Dermis microvascular lymphatic vessel endothelial cell (primary cell): ENCODE data around the gene NAMPT. TPM values are rescaled to one million over a fixed set of nuclear protein-coding genes. Genes with fewer than 3 reads are reported as not detected.

Experiments used
- DNase-seq, 2 donors: peaks; one replicate each; pipeline versions ENCODE4 v3.0.0 to v3.0.0-alpha.2; 2010; ENCODE audit warnings: low read depth in 2 of 2
- total RNA-seq: library from RNA; depleted of rRNA; stranded (reverse); fragments of >200 nt; gene quantifications from 2 replicates; pipeline ENCODE4 v1.2.1, GENCODE V29; 2014

The NAMPT gene
- total RNA-seq, 1 donor from 2014 or later = 185 TPM

DNA sequence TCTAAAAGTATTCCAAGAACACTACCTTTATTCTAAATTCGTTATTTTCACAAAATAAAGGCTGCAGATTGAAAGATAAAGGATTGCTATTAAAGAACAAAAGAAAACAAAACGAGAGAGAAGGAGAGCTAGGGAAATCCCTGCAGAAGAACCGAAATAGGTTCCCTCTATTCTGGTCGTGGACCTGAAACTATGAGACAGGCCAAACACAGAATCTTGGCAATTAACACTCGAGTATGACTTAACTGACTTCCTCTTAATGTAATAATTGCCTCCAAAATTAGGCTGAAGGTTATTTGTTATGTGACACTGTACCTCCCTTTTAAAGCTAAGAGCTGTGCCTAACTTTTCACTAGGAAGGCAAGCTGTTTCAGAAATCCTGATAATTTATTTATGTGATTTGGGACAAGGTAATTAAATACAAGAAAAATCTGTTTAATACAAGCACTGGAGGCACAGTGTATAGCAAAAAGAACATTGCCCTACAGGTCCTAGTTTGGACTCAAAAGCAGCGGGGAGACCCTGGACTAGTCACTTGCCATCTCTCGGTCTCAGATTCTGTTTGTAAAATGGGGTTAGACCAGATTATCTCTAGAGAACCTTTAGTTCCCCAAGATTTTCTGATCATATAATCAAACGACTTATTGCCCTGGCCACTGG is 11.6 kb downstream of the NAMPT start:
- DNase-seq = no peak

GRCh38 chr7:106270122-106270977 is 14.4 kb downstream of the NAMPT start:
- DNase-seq = no peak

DNA sequence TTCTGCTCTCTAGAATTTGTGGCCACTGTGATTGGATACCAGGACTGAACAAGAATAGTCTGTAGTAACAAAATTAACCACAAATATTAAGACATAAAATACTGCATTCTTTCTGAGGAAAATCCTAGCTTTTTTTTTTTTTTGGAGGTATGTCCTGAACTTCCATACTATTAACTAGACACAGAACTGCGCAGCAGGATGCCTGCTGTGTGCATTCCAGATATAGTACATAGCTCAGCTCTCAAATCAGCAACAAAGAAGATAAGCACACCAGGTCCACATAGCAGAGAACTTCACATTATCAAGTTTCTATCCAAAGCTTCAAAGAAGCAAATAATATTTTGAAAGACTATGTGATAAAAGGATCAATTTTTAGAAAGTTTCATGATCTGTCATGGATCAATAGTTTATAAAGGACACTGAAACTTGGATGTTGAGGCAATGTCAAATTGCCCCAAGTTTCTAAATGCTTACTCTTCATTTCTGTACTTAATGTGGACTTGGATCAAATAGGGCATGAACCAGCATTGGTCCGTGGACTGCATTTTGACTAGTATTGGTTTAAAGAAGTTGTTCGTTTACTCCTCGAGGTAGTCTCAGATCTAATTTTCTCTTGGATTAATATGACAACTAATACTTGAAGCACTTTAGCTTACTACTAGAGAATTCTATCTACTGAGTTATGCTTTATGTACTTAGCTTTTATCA is 15.4 kb downstream of the NAMPT start:
- no peak for DNase-seq

DNA sequence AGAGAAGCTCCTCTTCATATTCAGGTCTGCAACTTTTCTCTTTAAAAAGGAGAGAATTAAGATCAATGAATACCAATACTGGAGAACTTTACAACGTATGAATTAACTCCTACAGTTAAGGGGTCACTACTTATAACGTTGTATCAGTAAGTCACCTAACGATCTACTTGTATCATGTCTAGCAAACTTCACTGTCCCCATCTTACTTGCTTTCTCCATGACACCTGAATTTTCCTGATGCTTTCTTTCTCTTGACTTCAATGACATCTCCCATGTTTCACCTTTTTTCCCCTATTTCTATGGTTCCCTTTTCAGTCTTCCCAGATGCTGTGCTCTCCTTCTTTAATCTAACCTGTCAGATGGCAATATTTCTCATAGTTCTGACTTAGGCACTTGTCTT is 19.6 kb downstream of the NAMPT start:
- DNase-seq = no peak

GRCh38 chr7:106262221-106262881 is 22.4 kb downstream of the NAMPT start:
- DNase-seq = no peak

- no peak for DNase-seq
Observed at GRCh38 chr7:106260136-106260561, 24.6 kb downstream of the NAMPT start.

GRCh38 chr7:106258789-106259188 is 26.0 kb downstream of the NAMPT start:
- DNase-seq = no peak

- DNase-seq = no peak
Observed at GRCh38 chr7:106257752-106258151, 27.0 kb downstream of the NAMPT start.

DNA sequence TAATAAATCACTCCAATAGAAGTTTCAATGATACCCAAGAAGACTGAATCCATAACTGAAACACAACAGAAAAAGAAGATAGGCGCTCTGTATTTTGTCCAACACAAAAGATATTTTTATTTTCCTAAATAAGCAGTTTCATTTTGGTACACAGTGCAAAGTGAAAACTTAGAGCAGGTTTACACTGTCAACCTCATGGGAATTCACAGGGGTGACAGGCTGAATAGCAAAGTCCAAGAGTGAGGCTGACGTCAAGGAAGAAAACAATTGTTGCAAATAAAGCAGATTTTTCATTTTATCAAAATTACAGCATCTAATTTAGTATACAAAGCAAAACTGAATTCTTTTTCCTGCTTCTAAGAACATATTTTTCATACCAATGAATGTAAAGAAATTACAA is 28.6 kb downstream of the NAMPT start:
- no peak for DNase-seq

DNA sequence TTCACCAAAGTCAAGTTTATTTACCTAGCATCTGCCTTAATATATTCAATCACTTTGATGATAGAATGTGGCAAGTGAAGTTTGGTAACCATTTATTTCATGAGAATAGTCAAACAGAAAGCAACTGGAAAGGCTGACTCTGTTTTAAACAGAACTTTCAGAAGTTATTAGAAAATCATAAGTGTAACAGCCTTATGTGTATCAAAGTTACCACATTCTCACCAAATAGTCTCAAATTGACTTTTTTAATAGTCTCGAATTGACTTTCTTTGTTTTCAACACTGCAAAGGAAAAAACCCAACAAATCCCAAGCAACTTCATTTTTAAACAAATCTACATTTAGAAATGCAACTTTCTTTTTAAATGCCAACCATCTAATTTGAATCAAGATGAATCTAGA is 29.5 kb downstream of the NAMPT start:
- no peak for DNase-seq

- DNase-seq = no peak
Observed at GRCh38 chr7:106254525-106255116, 30.2 kb downstream of the NAMPT start.

- no peak for DNase-seq
Observed at GRCh38 chr7:106252568-106252967, 32.2 kb downstream of the NAMPT start.

DNA sequence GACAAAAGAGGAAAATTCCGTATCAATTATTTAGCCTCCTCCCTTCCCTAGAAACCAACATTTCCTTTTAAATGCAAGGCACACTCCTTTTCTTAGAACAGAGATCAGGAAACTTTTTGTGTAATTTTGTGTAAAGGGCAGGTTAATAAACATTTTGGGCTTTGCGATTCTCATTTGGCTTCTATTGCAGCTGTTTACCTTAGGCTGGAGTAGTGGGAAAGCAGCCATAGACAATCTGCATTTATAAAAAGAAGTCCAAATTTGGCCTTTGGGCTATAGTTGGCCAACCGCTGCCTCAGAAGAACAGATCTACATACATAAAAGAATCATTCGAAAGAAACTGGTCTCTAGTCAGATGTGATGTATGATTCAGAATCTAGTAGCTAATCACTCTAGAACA is 35.3 kb downstream of the NAMPT start:
- no peak for DNase-seq

DNA sequence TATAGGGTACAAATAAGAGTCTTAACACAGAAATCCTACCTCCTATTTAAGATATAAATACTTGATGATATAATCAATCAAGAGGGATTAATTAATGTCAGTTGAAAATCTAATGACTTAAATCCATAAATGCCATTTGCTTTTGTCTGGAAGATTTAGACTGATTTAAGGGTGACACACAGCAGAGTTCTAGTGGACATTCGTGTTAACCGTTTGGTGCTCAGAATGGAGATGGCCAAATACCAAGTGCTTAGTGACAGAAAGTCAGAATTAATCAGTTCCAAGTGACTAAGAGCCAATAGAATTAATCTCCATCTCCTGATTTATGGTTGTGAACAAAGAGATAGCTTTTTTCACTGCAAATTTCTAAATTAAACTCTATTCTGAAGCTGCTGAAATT is 36.2 kb downstream of the NAMPT start:
- DNase-seq = no peak

- no peak for DNase-seq
Observed at GRCh38 chr7:106247841-106248240, 36.9 kb downstream of the NAMPT start.

DNA sequence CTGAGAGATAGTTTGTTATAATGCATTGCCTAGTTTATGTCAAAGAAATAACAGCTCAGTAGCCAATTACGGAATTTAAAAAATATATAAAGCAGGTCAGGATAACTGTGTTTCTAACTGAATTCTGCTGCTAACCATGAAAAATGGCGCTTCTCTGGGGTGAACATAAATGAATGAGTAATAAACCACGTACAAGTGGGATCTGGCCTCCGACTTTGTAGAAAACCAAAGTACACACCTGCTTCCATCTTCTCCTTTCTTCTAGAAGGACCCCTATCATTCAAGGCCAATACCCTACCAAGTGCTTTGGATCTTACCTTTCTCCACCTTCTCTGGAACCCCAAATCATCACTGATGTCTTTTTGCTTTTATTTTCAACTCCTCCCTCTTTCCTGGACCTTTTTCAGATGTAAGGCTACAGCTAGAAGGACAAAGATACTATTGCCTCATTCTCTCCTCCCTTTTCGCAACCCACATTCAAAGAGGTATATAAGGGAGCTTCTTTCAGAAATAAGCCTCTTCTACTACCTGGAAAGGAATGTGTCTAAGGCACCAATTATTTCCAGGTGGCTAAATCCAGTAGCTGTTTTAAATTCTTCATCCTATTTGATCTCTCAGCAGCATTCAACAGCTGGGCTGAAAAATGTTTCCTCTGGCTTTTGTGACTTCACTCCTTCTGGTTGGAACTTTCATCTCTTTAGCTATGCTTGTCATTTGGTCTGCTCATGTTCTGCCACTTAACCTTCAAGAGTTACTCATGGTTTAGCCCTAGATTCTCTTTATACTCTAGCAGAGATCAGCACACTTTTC is 37.7 kb downstream of the NAMPT start:
- no peak for DNase-seq

- DNase-seq = peak; percentile 11 to 48
Observed at GRCh38 chr7:106243893-106244292, 40.9 kb downstream of the NAMPT start.

DNA sequence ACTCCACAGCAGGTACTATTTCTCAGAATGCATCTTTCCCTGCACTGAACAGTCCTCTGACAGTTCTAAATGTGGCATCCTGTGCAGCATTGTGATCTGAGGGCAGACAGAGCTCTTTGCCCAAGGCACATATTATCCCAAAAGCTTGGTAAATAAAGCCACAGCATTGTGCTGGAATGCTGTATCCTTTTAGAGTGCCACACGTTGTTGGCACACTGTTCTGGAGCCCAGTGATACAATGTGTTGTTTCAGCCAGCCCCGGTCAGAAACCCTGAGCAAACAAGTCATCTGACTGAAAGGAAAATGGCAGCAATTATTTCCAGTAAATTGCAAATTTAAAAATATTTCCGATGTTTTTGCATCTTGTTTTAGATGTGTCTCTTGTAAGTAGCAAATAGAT is 45.4 kb downstream of the NAMPT start:
- peak in 1 of 2 donors; percentile 37 for DNase-seq

- peak in 1 of 2 donors; percentile 53 for DNase-seq
Observed at GRCh38 chr7:106238830-106239229, 46.0 kb downstream of the NAMPT start.

- DNase-seq = no peak
Observed at GRCh38 chr7:106236065-106236464, 48.7 kb downstream of the NAMPT start.

- no peak for DNase-seq
Observed at GRCh38 chr7:106234425-106234824, 50.4 kb downstream of the NAMPT start.
